Measurements from ENCODE around the gene ABCA10.
"Not testable (repeated sequence)": the region's sequence is repeated elsewhere in the genome, so short reads cannot be mapped to it uniquely, and the experiment has no call there.

Gene ABCA10

GRCh38 chr17:69228576-69228975 is at the start of gene ABCA10:
ABCA10 (minus strand) TSS chr17:69228824; CDS start chr17:69225358, 3,466 bp downstream.
- no peak for DNase-seq (ENCODE audit: low spot score)

DNA sequence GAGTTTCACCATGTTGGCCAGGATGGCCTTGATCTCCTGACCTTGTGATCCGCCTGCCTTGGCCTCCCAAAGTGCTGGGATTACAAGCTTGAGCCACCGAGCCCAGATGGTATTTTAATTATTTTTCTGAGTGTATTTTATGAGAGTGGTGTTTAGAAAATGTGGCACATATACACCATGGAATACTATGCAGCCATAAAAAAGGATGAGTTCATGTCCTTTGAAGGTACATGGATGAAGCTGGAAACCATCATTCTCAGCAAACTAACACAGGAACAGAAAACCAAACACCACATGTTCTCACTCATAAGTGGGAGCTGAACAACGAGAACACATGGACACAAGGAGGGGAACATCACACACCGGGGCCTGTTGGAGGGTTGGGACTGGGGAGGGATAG is 47.7 kb upstream of the ABCA10 start:
- not testable (repeated sequence) for DNase-seq (ENCODE audit: low spot score)

DNA sequence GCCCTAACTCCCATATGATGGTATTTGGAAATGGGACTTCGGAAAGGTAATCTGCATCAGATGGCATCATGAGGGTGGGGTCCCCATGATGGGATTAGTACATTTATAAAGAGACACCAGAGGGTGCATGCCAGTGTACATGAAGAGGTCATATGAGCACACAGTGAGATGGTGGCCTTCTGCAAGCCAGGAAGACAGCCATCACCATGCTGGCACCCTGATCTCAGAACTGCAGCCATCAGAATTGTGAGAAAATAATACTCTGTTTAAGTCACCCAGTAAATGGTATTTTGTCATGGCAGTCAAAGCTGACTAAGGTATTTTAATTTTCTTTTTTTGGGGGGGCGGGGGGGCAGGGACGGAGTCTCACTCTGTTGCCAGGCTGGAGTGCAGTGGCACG is 47.1 kb upstream of the ABCA10 start:
- DNase-seq (ENCODE audit: low spot score), result no peak

- no peak for DNase-seq (ENCODE audit: low spot score)
These were observed 42.4 kb upstream of the ABCA10 start for GRCh38 chr17:69271023-69271422.

DNA sequence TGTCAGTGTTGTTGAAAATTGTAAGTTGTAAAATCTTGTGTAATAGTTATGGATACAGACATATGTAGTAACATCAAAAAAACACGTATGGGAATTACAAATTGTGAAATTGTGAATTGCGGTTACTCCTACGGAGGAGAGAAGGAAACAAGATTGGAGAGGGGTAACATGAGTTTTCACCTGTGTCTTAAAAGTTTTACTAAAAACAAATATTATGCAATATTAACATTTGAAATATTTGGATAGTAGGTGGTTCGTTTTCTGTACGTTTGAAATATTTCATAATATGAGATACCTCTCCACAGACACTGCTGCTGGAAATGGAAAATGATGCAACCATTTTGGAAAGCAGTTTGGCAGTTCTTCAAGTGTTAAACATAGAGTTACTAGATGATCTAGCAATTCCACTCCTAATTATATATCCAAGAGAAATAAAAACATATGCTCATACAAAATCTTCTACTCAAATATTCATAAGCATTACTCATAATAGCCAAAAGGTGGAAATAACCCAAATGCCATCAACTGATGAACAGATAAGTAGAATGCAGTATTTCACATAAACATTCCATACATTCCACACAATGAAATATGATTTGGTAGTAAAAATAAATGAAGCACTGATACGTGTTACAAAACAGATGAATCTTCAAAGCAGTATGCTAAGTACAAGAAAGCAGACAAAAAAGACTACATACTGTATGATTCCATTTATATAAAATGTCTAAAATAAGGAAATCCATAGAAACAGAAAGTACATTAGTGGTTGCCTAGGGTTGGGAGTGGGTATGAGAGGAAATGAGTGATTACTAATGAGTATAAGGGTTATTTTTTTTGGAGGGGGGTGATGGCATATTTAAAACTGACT is 40.7 kb upstream of the ABCA10 start:
- DNase-seq (ENCODE audit: low spot score), result no peak

GRCh38 chr17:69268543-69269014 is 40.0 kb upstream of the ABCA10 start:
- DNase-seq (ENCODE audit: low spot score), result no peak

DNA sequence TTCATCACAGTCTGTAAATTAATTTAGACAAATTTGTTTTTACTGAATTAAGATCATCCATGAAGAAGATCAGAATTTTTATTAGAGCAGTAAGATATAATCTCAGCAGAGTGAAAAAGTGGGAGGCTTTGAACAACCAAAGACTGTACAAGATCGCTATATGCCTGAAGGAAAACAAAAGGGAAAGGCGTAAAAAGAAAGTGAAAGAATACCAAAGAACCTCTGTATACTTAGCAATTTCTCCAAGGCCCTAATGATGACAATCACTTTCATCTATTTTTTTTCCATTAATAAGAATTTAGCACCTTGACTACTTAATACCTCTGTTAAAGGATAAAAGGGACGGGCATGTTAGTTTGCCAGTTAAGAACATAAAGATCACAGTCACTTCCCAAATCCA is 38.6 kb upstream of the ABCA10 start:
- DNase-seq (ENCODE audit: low spot score), result no peak

- DNase-seq (ENCODE audit: low spot score), result no peak
These were observed 37.2 kb upstream of the ABCA10 start for GRCh38 chr17:69265873-69266272.

- DNase-seq (ENCODE audit: low spot score), result no peak
These were observed 25.6 kb upstream of the ABCA10 start for GRCh38 chr17:69254187-69254586.

- DNase-seq (ENCODE audit: low spot score), result no peak
These were observed 22.0 kb upstream of the ABCA10 start for GRCh38 chr17:69250641-69251040.

DNA sequence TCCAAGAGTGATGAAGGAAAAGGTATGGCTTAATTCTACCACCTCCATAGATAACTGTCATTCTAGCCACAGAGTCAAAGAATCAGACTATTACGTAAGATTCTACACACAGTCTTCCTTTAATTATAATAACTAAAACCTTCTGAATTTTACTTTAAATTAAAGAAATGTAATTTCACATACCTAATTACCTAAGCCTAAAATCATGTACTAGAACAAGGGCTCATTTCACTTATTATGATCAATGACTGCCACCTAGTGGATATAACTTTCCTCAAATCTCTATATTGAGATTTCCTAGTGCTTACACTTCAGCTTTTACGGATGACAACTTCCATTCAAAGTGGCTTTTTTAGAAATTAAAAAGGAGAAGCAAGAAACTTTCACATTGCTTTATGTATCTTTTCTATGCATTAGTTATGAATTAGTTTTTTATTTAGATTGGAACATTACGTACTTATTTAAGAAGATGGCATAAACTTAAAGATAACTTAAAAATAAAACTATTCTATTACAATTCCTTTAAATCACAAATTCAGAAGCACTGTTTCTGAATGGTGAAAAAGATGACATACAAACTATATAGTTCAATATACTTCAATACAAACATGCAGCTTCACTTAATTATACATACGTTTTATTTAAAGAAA is 18.2 kb upstream of the ABCA10 start:
- peak; percentile 62 for DNase-seq (ENCODE audit: low spot score)

DNA sequence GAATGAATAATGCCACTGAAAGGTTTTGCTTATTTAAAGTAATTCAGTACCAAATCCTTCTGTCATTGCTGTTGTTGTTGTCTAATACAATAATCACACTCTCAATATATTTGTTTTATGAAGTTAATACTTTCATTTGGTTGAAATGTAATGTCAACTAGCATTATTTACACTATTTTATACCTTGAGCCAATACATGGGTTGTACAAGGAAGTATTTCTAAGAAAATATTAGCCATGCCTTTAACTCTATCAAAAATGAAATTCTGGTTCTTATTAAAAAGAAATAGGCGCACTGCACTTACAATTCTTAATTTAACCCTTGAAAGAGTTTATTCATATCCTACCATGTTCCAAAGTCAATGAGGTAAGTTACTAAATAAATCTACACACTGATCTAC is 17.6 kb upstream of the ABCA10 start:
- DNase-seq (ENCODE audit: low spot score), result no peak

DNA sequence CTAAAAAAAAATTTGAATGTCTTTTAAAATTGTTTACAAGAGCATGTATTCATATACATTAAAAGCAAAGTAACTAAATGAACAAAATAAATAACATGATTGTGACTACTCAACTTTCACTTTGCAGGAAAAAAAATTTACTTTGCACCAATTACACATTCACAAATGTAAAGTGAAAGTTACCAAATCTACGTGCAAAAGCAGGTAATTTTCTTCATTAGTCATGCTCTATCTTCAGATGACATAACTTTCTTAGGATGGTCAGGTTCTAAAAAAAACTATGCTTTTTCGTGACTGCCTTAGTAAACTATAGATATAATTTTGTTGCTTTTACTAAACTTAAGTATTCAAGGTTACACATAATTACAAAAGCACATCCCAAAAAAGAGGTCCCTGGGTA is 17.0 kb upstream of the ABCA10 start:
- DNase-seq (ENCODE audit: low spot score), result no peak

DNA sequence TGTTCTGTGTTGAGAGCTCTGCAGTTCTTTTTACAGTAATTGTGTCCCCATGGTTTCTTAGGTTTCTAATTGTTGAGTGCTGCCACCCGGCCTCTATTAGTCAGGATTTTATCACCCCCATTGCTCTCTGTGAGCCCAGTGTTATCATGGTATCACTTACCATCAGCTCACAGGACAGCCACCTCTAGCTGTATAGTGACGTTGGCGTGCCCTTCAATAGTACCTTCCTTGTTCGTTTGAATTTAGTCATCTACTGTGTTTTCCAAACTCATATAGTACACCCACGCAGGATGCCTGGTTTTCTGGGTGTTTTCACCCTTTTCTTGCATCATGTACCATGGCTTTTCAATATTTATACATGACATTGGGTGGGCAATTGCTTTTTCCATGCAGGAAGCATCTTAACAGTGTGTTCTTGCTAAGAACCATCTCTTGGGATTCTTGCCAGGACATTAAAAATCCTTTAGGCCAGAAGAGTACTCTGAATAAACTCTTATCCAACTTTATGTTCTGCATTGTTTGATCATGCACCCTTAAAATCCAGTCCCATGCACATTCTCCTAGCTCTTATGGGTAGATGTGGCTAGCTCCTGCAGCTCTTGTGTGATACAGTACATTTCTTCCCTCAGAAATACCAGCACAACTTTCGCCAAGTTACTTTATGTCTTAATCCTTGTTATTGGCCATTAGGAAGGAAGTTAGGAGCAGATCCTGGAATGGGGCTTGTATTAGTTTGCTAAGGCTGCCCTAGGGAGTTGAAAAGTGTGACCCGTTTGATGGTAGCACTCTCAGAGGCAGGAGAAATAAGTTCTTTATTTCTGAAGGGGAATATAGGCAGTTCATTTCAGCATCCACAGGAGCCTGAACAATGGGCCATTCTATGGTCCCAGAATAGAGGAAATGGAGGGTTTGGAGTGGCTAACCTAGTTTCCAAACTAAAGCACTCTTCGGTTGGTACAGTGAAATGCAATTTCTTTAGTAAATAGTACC is 11.3 kb upstream of the ABCA10 start:
- no peak for DNase-seq (ENCODE audit: low spot score)

DNA sequence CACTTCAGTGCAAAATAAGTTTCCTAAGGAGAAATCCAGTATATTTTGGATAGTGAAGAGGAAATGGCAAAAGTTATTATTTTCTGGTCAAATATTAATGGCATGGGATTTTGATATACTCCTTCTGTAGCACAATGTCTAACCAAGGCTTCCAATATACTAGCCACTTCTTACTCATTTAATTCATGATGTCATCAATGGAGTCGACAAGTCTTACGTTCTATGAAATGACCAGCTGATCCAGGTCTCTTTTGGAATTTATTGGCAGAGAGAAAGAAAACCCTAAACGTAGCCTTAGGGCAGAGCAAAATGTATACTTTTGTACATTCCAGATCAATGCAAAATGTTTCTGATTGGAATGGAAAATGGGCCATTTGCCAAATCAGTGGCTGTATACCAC is 8.3 kb upstream of the ABCA10 start:
- no peak for DNase-seq (ENCODE audit: low spot score)

DNA sequence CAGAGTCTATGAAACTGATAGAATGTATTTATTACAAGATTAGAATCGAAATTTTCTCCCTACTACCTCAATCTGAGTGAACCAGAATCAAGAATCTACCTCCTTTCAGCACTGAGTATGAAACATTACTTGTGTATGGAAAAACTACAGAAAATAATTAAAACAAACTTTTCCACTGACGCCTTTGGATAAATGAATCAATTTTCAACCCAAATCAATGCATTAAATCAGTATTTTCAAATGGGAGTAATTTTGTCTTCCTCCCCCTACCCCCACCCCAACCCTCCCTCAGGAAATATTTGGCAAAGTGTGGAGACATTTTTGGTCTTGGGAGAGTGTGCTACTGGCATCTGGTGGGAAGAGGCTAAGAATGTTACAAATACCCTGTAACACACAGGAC is 7.8 kb upstream of the ABCA10 start:
- no peak for DNase-seq (ENCODE audit: low spot score)

- peak; percentile 89 for DNase-seq (ENCODE audit: low spot score)
These were observed 6.9 kb upstream of the ABCA10 start for GRCh38 chr17:69235338-69236058.

- DNase-seq (ENCODE audit: low spot score), result no peak
These were observed 4.0 kb upstream of the ABCA10 start for GRCh38 chr17:69232650-69233049.

DNA sequence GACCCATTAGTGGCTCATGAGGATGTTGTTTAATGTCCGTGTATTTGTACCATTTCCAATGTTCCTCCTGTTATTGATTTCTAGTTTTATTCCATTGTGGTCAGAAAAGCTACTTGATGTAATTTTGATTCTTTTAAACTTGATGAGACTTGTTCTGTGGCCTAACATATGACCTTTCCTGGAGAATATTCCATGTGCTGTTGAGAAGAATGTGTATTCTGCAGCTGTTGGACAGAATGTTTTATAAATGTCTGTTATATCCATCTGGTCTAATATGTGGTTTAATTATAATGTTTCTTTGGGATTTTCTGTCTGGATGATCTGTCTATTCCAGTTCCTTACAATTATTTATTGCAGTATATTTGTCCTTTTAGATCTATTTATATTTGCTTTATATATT is 2.9 kb upstream of the ABCA10 start:
- no peak for DNase-seq (ENCODE audit: low spot score)

- DNase-seq (ENCODE audit: low spot score), result no peak
These were observed 2.3 kb upstream of the ABCA10 start for GRCh38 chr17:69230939-69231338.

DNA sequence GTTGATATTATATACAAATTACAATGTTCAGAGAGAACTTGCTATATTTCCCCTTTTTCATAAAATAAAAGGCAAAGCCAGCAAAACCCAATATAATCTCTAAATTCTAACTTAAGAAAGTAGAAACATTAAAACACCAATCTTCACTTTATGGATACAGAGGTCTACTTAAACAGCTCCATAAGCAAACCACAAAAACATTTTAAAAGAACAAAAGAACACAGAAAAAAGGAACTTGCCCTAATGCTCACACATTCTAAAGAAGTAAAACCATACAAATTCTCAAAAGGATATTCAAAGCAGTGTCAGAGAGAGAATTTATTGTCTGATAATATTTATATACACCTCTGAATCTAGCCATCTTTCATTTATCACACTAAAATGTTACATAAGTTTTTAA is 606 bp downstream of the ABCA10 start:
- no peak for DNase-seq (ENCODE audit: low spot score)

DNA sequence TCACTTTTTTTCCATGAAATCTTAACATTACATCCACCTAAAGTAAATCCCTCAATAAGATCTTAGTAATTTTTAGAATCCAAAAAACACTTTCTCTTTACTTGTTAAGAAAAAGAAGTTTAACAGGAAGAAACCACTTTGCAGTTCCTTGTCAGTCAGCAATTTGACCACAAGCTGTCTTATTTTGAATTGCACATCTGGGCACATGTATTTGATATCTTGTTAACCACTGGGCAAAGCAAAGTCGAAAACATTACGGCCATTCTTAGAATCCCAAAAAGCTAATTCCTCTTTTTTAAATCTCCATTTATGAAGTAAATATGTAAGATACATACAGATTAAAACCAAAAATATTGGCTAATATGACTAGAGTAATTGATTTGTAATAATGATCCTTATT is 1.1 kb downstream of the ABCA10 start:
- DNase-seq (ENCODE audit: low spot score), result no peak
